A204.1 (cell line): ENCODE measurements around the gene RYR1.
"Not testable (repeated sequence)": the region's sequence is repeated elsewhere in the genome, so short reads cannot be mapped to it uniquely, and the experiment has no call there.

ENCODE experiments used
- FAIRE-seq: peaks from 2 replicates; lab custom pipeline; 2012; peaks lifted over from hg19 to GRCh38; lab: Jason Lieb, UNC

The RYR1 gene

GRCh38 chr19:38564981-38565690 lies 131.6 kb downstream of the RYR1 start:
- no peak for FAIRE-seq

GRCh38 chr19:38565691-38566105 lies 132.2 kb downstream of the RYR1 start:
- FAIRE-seq: no peak

GRCh38 chr19:38569368-38569983 lies 136.0 kb downstream of the RYR1 start:
- FAIRE-seq: no peak

GRCh38 chr19:38571682-38572081 lies 138.2 kb downstream of the RYR1 start:
- no peak for FAIRE-seq

- FAIRE-seq: no peak
Measured at GRCh38 chr19:38577826-38578225, 144.3 kb downstream of the RYR1 start.

GRCh38 chr19:38579304-38579703 lies 145.8 kb downstream of the RYR1 start:
- FAIRE-seq: not testable (repeated sequence)

- FAIRE-seq: no peak
Measured at GRCh38 chr19:38580080-38580479, 146.6 kb downstream of the RYR1 start.

GRCh38 chr19:38583219-38583984 lies 149.9 kb downstream of the RYR1 start:
- FAIRE-seq: no peak

GRCh38 chr19:38583985-38584305 lies 150.5 kb downstream of the RYR1 start:
- FAIRE-seq: no peak

- FAIRE-seq: no peak
Measured at GRCh38 chr19:38587562-38587961, 154.1 kb downstream of the RYR1 start.

- FAIRE-seq: no peak
Measured at GRCh38 chr19:38588041-38588440, 154.6 kb downstream of the RYR1 start.

GRCh38 chr19:38592940-38593339 lies 159.4 kb downstream of the RYR1 start:
- no peak for FAIRE-seq

GRCh38 chr19:38596057-38596981 lies 162.8 kb downstream of the RYR1 start:
- FAIRE-seq: no peak

- FAIRE-seq: no peak
Measured at GRCh38 chr19:38597075-38597474, 163.6 kb downstream of the RYR1 start.

- FAIRE-seq: no peak
Measured at GRCh38 chr19:38599722-38600121, 166.2 kb downstream of the RYR1 start.

- not testable (repeated sequence) for FAIRE-seq
Measured at GRCh38 chr19:38602856-38603255, 169.4 kb downstream of the RYR1 start.

GRCh38 chr19:38606131-38606530 lies 172.6 kb downstream of the RYR1 start:
- FAIRE-seq: no peak

- FAIRE-seq: no peak
Measured at GRCh38 chr19:38614289-38614688, 180.8 kb downstream of the RYR1 start.

- FAIRE-seq: no peak
Measured at GRCh38 chr19:38615007-38615581, 181.6 kb downstream of the RYR1 start.

- no peak for FAIRE-seq
Measured at GRCh38 chr19:38616265-38616664, 182.8 kb downstream of the RYR1 start.

- FAIRE-seq: no peak
Measured at GRCh38 chr19:38617283-38617763, 183.8 kb downstream of the RYR1 start.
